Erythroblast (primary cell): ENCODE results near the gene BCL2.

ENCODE experiments used
- GATA1 ChIP-seq: IDR thresholded peaks from 2 replicates; pipeline ENCODE4 v1.6.1; 2011; ENCODE audit warnings: low read depth, mild to moderate bottlenecking, control low read depth, low read length, moderate library complexity
- POLR2A ChIP-seq: IDR thresholded peaks from 2 replicates; pipeline ENCODE4 v1.6.1; 2011; ENCODE audit warnings: mild to moderate bottlenecking, low read length

DNA sequence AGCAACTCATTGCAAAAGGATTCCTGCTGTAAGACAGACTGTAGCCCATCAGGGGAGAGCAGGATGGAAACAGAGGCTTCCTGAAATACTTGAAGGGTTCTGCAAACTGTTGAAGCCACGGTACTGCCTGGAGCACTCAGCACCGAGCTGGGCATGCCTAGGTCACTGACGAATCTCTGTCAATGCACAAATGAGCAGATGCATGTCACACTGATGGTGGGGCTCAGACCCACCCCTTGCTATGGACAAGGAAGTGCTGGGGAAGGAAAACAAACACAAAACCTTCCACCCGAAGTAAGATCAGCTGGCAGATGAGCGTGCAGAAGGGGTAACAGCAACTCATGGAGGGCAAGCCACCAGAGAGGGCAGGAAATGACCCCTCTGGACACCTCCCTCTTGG is 136.7 kb downstream of the BCL2 start:
- TF ChIP-seq POLR2A (no peak), GATA1 (no peak)
